Adipocyte (in vitro differentiated cells): ENCODE measurements around the gene MED25.
A peak's percentile ranks its signal among the peaks of the same experiment; 100 is the strongest.

Experiments used
- DNase-seq: peaks from one replicate; pipeline ENCODE4 v3.0.0-alpha.2; 2015; ENCODE audit warnings: low read depth
- H3K27me3 ChIP-seq: replicated peaks from 2 replicates; pipeline ENCODE4 v1.7.0; 2013; ENCODE audit warnings: mild to moderate bottlenecking, low read length, moderate library complexity; ENCODE audit not compliant: control insufficient read depth, insufficient read depth
- H3K36me3 ChIP-seq: 2 replicates; pipeline ENCODE4 v1.7.0; 2013; ENCODE audit warnings: low read length, mild to moderate bottlenecking, moderate library complexity; ENCODE audit not compliant: control insufficient read depth, insufficient read depth, severe bottlenecking
- H3K4me1 ChIP-seq: 2 replicates; pipeline ENCODE4 v1.7.0; 2013; ENCODE audit warnings: mild to moderate bottlenecking, low read length, moderate library complexity; ENCODE audit not compliant: control insufficient read depth, insufficient read depth
- H3K4me3 ChIP-seq: 2 replicates; pipeline ENCODE4 v1.7.0; 2013; ENCODE audit warnings: mild to moderate bottlenecking, low read length, moderate library complexity
- H3K9ac ChIP-seq: 2 replicates; pipeline ENCODE4 v1.7.0; 2013; ENCODE audit warnings: mild to moderate bottlenecking, low read length, moderate library complexity
- H3K9me3 ChIP-seq: 2 replicates; pipeline ENCODE4 v1.7.0; 2013; ENCODE audit warnings: mild to moderate bottlenecking, low read length, moderate library complexity; ENCODE audit not compliant: control insufficient read depth

Gene MED25

GRCh38 chr19:49799271-49799797 lies 18.8 kb upstream of the MED25 start:
- Histone ChIP-seq H3K36me3 (peaks cover 85% of the 10 kb centered on the region), H3K4me1 (peaks cover 14% of the 10 kb centered on the region), H3K4me3 (no peak overlapping the region), H3K9me3 (no peaks in the 10 kb centered on the region), H3K27me3 (no peaks in the 10 kb centered on the region), H3K9ac (no peak overlapping the region)
- no peak for DNase-seq

GRCh38 chr19:49799798-49800376 lies 18.2 kb upstream of the MED25 start:
- H3K4me3 ChIP-seq: no peak overlapping the region
- no peak overlapping the region for H3K9ac ChIP-seq
- H3K36me3 ChIP-seq: peaks cover 85% of the 10 kb centered on the region
- H3K4me1 ChIP-seq: peaks cover 14% of the 10 kb centered on the region
- H3K9me3 ChIP-seq: no peaks in the 10 kb centered on the region
- DNase-seq: no peak
- H3K27me3 ChIP-seq: no peaks in the 10 kb centered on the region

GRCh38 chr19:49800771-49801170 lies 17.3 kb upstream of the MED25 start:
- H3K36me3 ChIP-seq: peaks cover 80% of the 10 kb centered on the region
- no peak for DNase-seq
- no peaks in the 10 kb centered on the region for H3K27me3 ChIP-seq
- peaks cover 14% of the 10 kb centered on the region for H3K4me1 ChIP-seq
- no peaks in the 10 kb centered on the region for H3K9me3 ChIP-seq
- no peak overlapping the region for H3K4me3 ChIP-seq
- no peak overlapping the region for H3K9ac ChIP-seq

GRCh38 chr19:49801401-49801888 lies 16.6 kb upstream of the MED25 start:
- peaks cover 80% of the 10 kb centered on the region for H3K36me3 ChIP-seq
- no peaks in the 10 kb centered on the region for H3K9me3 ChIP-seq
- peak overlapping the region; percentile 75 for H3K9ac ChIP-seq
- no peaks in the 10 kb centered on the region for H3K27me3 ChIP-seq
- H3K4me3 ChIP-seq: no peak overlapping the region
- peaks cover 14% of the 10 kb centered on the region for H3K4me1 ChIP-seq
- no peak for DNase-seq

GRCh38 chr19:49801966-49802661 lies 16.0 kb upstream of the MED25 start:
- Histone ChIP-seq H3K9ac (peak overlapping the region; percentile 75), H3K27me3 (no peaks in the 10 kb centered on the region), H3K4me3 (peak overlapping the region; percentile 55), H3K9me3 (no peaks in the 10 kb centered on the region), H3K36me3 (peaks cover 76% of the 10 kb centered on the region), H3K4me1 (peaks cover 14% of the 10 kb centered on the region)
- DNase-seq: peak; percentile 77

- Histone ChIP-seq H3K36me3 (peaks cover 77% of the 10 kb centered on the region), H3K9me3 (no peaks in the 10 kb centered on the region), H3K9ac (no peak overlapping the region), H3K4me3 (no peak overlapping the region), H3K27me3 (no peaks in the 10 kb centered on the region), H3K4me1 (peaks cover 15% of the 10 kb centered on the region)
- no peak for DNase-seq
Observed at GRCh38 chr19:49802836-49803528, 15.1 kb upstream of the MED25 start.

GRCh38 chr19:49803529-49803856 lies 14.6 kb upstream of the MED25 start:
- H3K4me3 ChIP-seq: no peak overlapping the region
- H3K36me3 ChIP-seq: peaks cover 74% of the 10 kb centered on the region

GRCh38 chr19:49805822-49806619 lies 12.1 kb upstream of the MED25 start:
- Histone ChIP-seq H3K36me3 (peaks cover 48% of the 10 kb centered on the region), H3K27me3 (no peaks in the 10 kb centered on the region), H3K4me3 (no peak overlapping the region), H3K4me1 (peaks cover 20% of the 10 kb centered on the region), H3K9ac (no peak overlapping the region), H3K9me3 (no peaks in the 10 kb centered on the region)
- DNase-seq: no peak

More at GRCh38 chr19:49803529-49803856, 14.6 kb upstream of the MED25 start:
- H3K9me3 ChIP-seq: no peaks in the 10 kb centered on the region
- no peaks in the 10 kb centered on the region for H3K27me3 ChIP-seq
- no peak for DNase-seq
- H3K9ac ChIP-seq: no peak overlapping the region
- H3K4me1 ChIP-seq: peaks cover 20% of the 10 kb centered on the region

- Histone ChIP-seq H3K9ac (no peak overlapping the region), H3K9me3 (no peaks in the 10 kb centered on the region), H3K4me1 (peaks cover 18% of the 10 kb centered on the region), H3K27me3 (no peaks in the 10 kb centered on the region), H3K4me3 (no peak overlapping the region), H3K36me3 (peaks cover 46% of the 10 kb centered on the region)
- no peak for DNase-seq
Observed at GRCh38 chr19:49806620-49806959, 11.5 kb upstream of the MED25 start.

- DNase-seq: no peak
- Histone ChIP-seq H3K9me3 (no peaks in the 10 kb centered on the region), H3K4me3 (no peak overlapping the region)
Observed at GRCh38 chr19:49807058-49807903, 10.8 kb upstream of the MED25 start.

More at GRCh38 chr19:49807058-49807903, 10.8 kb upstream of the MED25 start:
- Histone ChIP-seq H3K9ac (no peak overlapping the region), H3K27me3 (no peaks in the 10 kb centered on the region), H3K4me1 (peaks cover 11% of the 10 kb centered on the region), H3K36me3 (peaks cover 43% of the 10 kb centered on the region)
